H1 (cell line): Measurements from ENCODE around the gene MCM5. TPM values are rescaled to one million over a fixed set of nuclear protein-coding genes. Genes with fewer than 3 reads are reported as not detected.

Experiments used
- ASH2L ChIP-seq: fragments of 200-600, 300-600 bp; sonication (generic); IDR thresholded peaks from one replicate; pipeline ENCODE4 v1.7.1; 2017; ENCODE audit warnings: low read length
- BRCA1 ChIP-seq: IDR thresholded peaks from 2 replicates; pipeline ENCODE4 v1.6.1; 2012; ENCODE audit warnings: low read depth, low read length, improper control_type of control experiment
- CEBPB ChIP-seq: IDR thresholded peaks from 2 replicates; pipeline ENCODE4 v1.6.1; 2012; ENCODE audit warnings: low read depth, low read length
- CHD2 ChIP-seq: IDR thresholded peaks from 2 replicates; pipeline ENCODE4 v1.6.1; 2012; ENCODE audit warnings: low read length, improper control_type of control experiment
- CREB1 ChIP-seq: IDR thresholded peaks from 2 replicates; pipeline ENCODE4 v1.6.1; 2012; ENCODE audit warnings: inconsistent platforms
- CTBP2 ChIP-seq: IDR thresholded peaks from 2 replicates; pipeline ENCODE4 v1.7.0; 2011; ENCODE audit warnings: borderline replicate concordance, mild to moderate bottlenecking, moderate library complexity, mixed read lengths, low read length; ENCODE audit not compliant: insufficient read depth, insufficient read length
- E2F6 ChIP-seq: IDR thresholded peaks from 2 replicates; pipeline ENCODE4 v1.6.1; 2012; ENCODE audit warnings: inconsistent platforms
- GTF2F1 ChIP-seq: IDR thresholded peaks from 2 replicates; pipeline ENCODE4 v1.6.1; 2012; ENCODE audit warnings: low read depth, low read length, improper control_type of control experiment, borderline replicate concordance
- KDM4A ChIP-seq: IDR thresholded peaks from one replicate; pipeline ENCODE4 v1.7.1; 2012; ENCODE audit warnings: low read depth, mild to moderate bottlenecking, moderate library complexity, low read length, inconsistent platforms; ENCODE audit not compliant: severe bottlenecking
- MAX ChIP-seq: IDR thresholded peaks from 2 replicates; pipeline ENCODE4 v1.6.1; 2012; ENCODE audit warnings: inconsistent platforms
- RAD21 ChIP-seq, 2 experiments: IDR thresholded peaks in 1 of 2; conservative IDR thresholded peaks in 1 of 2; 2 replicates each; pipeline ENCODE4 v1.6.1; 2011; ENCODE audit warnings: low read depth in 2 of 2, low read length in 2 of 2, improper control_type of control experiment in 1 of 2, inconsistent platforms in 1 of 2, mild to moderate bottlenecking in 1 of 2, moderate library complexity in 1 of 2
- RBBP5 ChIP-seq: IDR thresholded peaks from 2 replicates; pipeline ENCODE4 v1.7.1; 2012; ENCODE audit warnings: low read depth, mild to moderate bottlenecking, inconsistent platforms, low read length, moderate library complexity, borderline replicate concordance
- RXRA ChIP-seq: IDR thresholded peaks from 2 replicates; pipeline ENCODE4 v1.6.1; 2011; ENCODE audit warnings: low read depth, mild to moderate bottlenecking, low read length, moderate library complexity; ENCODE audit not compliant: insufficient read depth
- TBP ChIP-seq: IDR thresholded peaks from 2 replicates; pipeline ENCODE4 v1.6.1; 2011; ENCODE audit warnings: low read depth, low read length, improper control_type of control experiment
- polyA plus RNA-seq, 7 experiments: library from polyadenylated mRNA; depleted of rRNA in 3 of 7; stranded (reverse) in 5 of 7; unstranded in 2 of 7; fragments of >200 nt in 5 of 7; fragments of 200-250 nt in 2 of 7; gene quantifications; 1 replicate in 5 of 7; 2 replicates in 1 of 7; 4 replicates in 1 of 7; pipeline versions ENCODE4 v1.2.1 to v1.2.3, GENCODE V29; 2011 to 2013; ENCODE audit warnings: missing spikeins in 2 of 7, mixed read lengths in 2 of 7
- total RNA-seq: library from RNA; stranded (reverse); fragmentation: NEBNext Ultra II Directional; extraction: Animal tissue kit (Norgen Biotek cat#: 25700); gene quantifications from 2 replicates; pipeline ENCODE4 v1.2.1, GENCODE V29; 2021

Gene MCM5
- total and polyA plus RNA-seq, 2 of the 8 experiments (the other 6 are each of a cell fraction or from before 2014, with no cell fraction given): 210 to 305 TPM

- peak; percentile 87 for TF ChIP-seq KDM4A
- no peak for TF ChIP-seq RBBP5
- no peak for TF ChIP-seq CTBP2
- TF ChIP-seq E2F6: no peak
- TF ChIP-seq RAD21 (IDR thresholded peaks at IDR 0.05 in 1 of 2, conservative IDR thresholded peaks at IDR 0.05 in 1 of 2; ENCODE audit: low read depth in 2 of 2, low read length in 2 of 2): peak; percentile 97 to 98
- peak; percentile 46 for TF ChIP-seq ASH2L
- TF ChIP-seq CHD2: peak; percentile 41; the same call in 1 of the 2 replicates
- peak; percentile 28; the same call in 1 of the 2 replicates for TF ChIP-seq CREB1
- TF ChIP-seq BRCA1: no peak
- peak; percentile 50; the same call in 1 of the 2 replicates for TF ChIP-seq TBP
- no peak for TF ChIP-seq GTF2F1
- no peak for TF ChIP-seq RXRA
- peak; percentile 33; the same call in 1 of the 2 replicates for TF ChIP-seq MAX
- 0 out of 2 replicates have a peak, but pooled peaks have one; percentile 12 for TF ChIP-seq CEBPB
Measured at GRCh38 chr22:35350539-35351503, 49.1 kb upstream of the MCM5 start (continued).
